Glomerular endothelial cell (primary cell): Measurements from ENCODE around the gene DOCK10. TPM values are rescaled to one million over a fixed set of nuclear protein-coding genes. Genes with fewer than 3 reads are reported as not detected.

Source experiments
- DNase-seq: peaks from one replicate; pipeline ENCODE4 v3.0.0-alpha.2; 2011; ENCODE audit warnings: low read depth, low spot score; ENCODE audit errors: extremely low read depth
- total RNA-seq: library from RNA; depleted of rRNA; stranded (reverse); fragments of >200 nt; gene quantifications from 2 replicates; pipeline ENCODE4 v1.2.3, GENCODE V29; 2015

Gene DOCK10
- total RNA-seq, 1 donor from 2014 or later = 25.5 TPM

- no peak for DNase-seq
These were observed 516 bp upstream of the DOCK10 start for GRCh38 chr2:225042800-225043167.

- no peak for DNase-seq
These were observed 939 bp downstream of the DOCK10 start for GRCh38 chr2:225041207-225041850.

- DNase-seq = no peak
These were observed 1.4 kb downstream of the DOCK10 start for GRCh38 chr2:225040856-225041206.

GRCh38 chr2:225040142-225040541 is 2.1 kb downstream of the DOCK10 start:
- DNase-seq = no peak

- DNase-seq = no peak
These were observed 4.1 kb downstream of the DOCK10 start for GRCh38 chr2:225038231-225038523.

GRCh38 chr2:225037415-225038230 is 4.6 kb downstream of the DOCK10 start:
- no peak for DNase-seq

GRCh38 chr2:225036431-225036830 is 5.8 kb downstream of the DOCK10 start:
- DNase-seq = no peak

- no peak for DNase-seq
These were observed 8.6 kb downstream of the DOCK10 start for GRCh38 chr2:225033440-225034318.

- DNase-seq = no peak
These were observed 10.0 kb downstream of the DOCK10 start for GRCh38 chr2:225032246-225032645.

- no peak for DNase-seq
These were observed 10.7 kb downstream of the DOCK10 start for GRCh38 chr2:225031599-225031998.

GRCh38 chr2:225030893-225031292 is 11.4 kb downstream of the DOCK10 start:
- no peak for DNase-seq

GRCh38 chr2:225030203-225030602 is 12.1 kb downstream of the DOCK10 start:
- DNase-seq = no peak

GRCh38 chr2:225028572-225028971 is 13.7 kb downstream of the DOCK10 start:
- DNase-seq = no peak

- no peak for DNase-seq
These were observed 15.1 kb downstream of the DOCK10 start for GRCh38 chr2:225027061-225027762.

GRCh38 chr2:225025917-225026571 is 16.2 kb downstream of the DOCK10 start:
- DNase-seq = no peak

- no peak for DNase-seq
These were observed 20.1 kb downstream of the DOCK10 start for GRCh38 chr2:225022188-225022587.

- no peak for DNase-seq
These were observed 22.0 kb downstream of the DOCK10 start for GRCh38 chr2:225020168-225020849.

GRCh38 chr2:225019105-225019504 is 23.2 kb downstream of the DOCK10 start:
- DNase-seq = no peak

GRCh38 chr2:225017713-225018112 is 24.6 kb downstream of the DOCK10 start:
- DNase-seq = no peak

GRCh38 chr2:225017098-225017685 is 25.1 kb downstream of the DOCK10 start:
- DNase-seq = no peak
